ENCODE data around the gene PDE1A.

- no peak for TF ChIP-seq POLR2A (IDR thresholded peaks at IDR 0.05; ENCODE audit: low read length)
- TF ChIP-seq GATA1 (IDR thresholded peaks at IDR 0.05; ENCODE audit: low read depth, low read length) = no peak
Observed at GRCh38 chr2:182261860-182262387, 164.9 kb downstream of the PDE1A start.
